ENCODE data around the gene PRDX3.

- no peak for TF ChIP-seq CTCF (IDR thresholded peaks at IDR 0.05; ENCODE audit: low read depth, low read length)
- TF ChIP-seq POLR2A (IDR thresholded peaks at IDR 0.05; ENCODE audit: extremely low read depth, insufficient read length), result no peak
- TF ChIP-seq MYC (IDR thresholded peaks at IDR 0.05; ENCODE audit: low read depth, low read length), result no peak
Observed at GRCh38 chr10:119118231-119118630, 60.4 kb downstream of the PRDX3 start.
